Vagina (tissue), 2 donors: ENCODE results near the gene DDO.

Source experiments
- CTCF ChIP-seq, 3 experiments: fragments of 450-650 bp in 2 of 3; fragments of 200-600 bp in 1 of 3; sonication (generic) in 1 of 3; IDR thresholded peaks; one replicate each; pipeline ENCODE4 v1.5.1; 2017 to 2019; ENCODE audit warnings: antibody characterized with exemption in 3 of 3, mild to moderate bottlenecking in 2 of 3, moderate library complexity in 2 of 3
- POLR2A ChIP-seq, 2 donors: fragments of 450-650 bp; IDR thresholded peaks; one replicate each; pipeline ENCODE4 v1.6.1; 2017; ENCODE audit warnings: antibody characterized with exemption in 2 of 2, mild to moderate bottlenecking in 2 of 2, moderate library complexity in 2 of 2
- POLR2AphosphoS5 ChIP-seq, 2 donors: sonication (generic); formaldehyde crosslinking; IDR thresholded peaks; one replicate each; pipeline ENCODE4 v1.9.0; 2017; ENCODE audit warnings: antibody characterized with exemption in 2 of 2, mild to moderate bottlenecking in 2 of 2, low read depth in 1 of 2; ENCODE audit not compliant: insufficient read depth in 1 of 2

GRCh38 chr6:110459137-110459536 is 43.8 kb upstream of the DDO start:
- TF ChIP-seq POLR2A (IDR thresholded peaks at IDR 0.05) (no peak), CTCF (IDR thresholded peaks at IDR 0.05) (no peak), POLR2AphosphoS5 (IDR thresholded peaks at IDR 0.05; ENCODE audit: insufficient read depth in 1 of 2, low read depth in 1 of 2) (no peak)
